Ovary (tissue), 3 donors: ENCODE results near the gene KIF26A.

Source experiments
- CTCF ChIP-seq, 3 donors: fragments of 450-650 bp in 2 of 3; fragments of 200-600 bp in 1 of 3; IDR thresholded peaks; one replicate each; pipeline versions ENCODE4 v1.5.1 to v1.8.0; 2016 to 2022; ENCODE audit warnings: antibody characterized with exemption in 3 of 3, mild to moderate bottlenecking in 1 of 3
- POLR2A ChIP-seq: fragments of 450-650 bp; IDR thresholded peaks from one replicate; pipeline ENCODE4 v1.6.1; 2017; ENCODE audit warnings: antibody characterized with exemption, mild to moderate bottlenecking, moderate library complexity
- donor health status: DM: no; HTN: no; CAD: no.

- TF ChIP-seq POLR2A = no peak
- no peak for TF ChIP-seq CTCF (IDR thresholded peaks at IDR 0.05)
Measured at GRCh38 chr14:104105071-104105821, 33.1 kb upstream of the KIF26A start.
